HG02970 (cell line): ENCODE results near the gene ATP6V0A4.
"Not testable (repeated sequence)": the region's sequence is repeated elsewhere in the genome, so short reads cannot be mapped to it uniquely, and the experiment has no call there.

ENCODE experiments used
- ATAC-seq: cut with Tn5 transposase; IDR thresholded peaks from one replicate; pipeline ENCODE4 v1.9.1; 2021; ENCODE audit warnings: mild to moderate bottlenecking, moderate library complexity, moderate number of reproducible peaks; ENCODE audit not compliant: unreplicated experiment, low FRiP score

ATP6V0A4 gene

GRCh38 chr7:138710536-138711385 is 87.2 kb downstream of the ATP6V0A4 start:
- ATAC-seq = no peak

DNA sequence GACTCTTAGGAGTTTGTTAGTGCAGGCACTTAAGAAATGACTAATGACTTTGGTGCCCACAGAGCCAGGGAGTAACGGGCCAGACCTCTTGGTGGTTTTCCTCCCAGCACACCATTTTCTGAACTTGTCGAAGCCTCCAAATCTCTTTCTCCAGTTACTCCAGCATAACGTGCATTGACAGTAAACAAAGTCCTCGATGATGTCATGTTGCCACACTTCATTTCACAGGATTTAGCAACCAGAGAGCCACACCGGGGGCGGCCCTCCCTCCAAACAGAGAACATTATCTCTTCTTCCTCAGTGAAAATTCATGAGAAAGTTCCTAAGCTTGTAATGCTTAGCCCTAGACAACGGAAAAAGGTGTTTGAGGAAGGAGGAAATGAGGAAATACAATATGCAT is 92.8 kb downstream of the ATP6V0A4 start:
- no peak for ATAC-seq

DNA sequence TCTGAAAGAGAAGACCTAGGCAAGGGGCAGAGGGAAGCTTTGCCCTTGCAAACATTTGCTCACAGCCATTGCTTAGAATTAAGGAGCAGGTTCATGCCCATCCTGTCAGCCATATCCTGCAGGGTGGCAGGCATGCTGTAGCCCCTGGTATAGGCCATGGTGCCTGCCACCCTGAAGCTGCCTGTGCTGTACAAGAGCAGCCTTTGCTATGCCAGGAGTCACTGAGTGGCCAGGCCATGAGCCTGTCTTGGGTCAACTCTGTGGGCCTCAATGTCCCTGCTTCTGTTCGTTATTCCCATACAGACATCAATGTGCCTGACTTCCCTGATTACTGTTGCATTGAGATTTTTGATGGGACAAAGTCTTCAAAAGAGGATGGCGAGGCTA is 96.5 kb downstream of the ATP6V0A4 start:
- no peak for ATAC-seq

GRCh38 chr7:138700857-138701536 is 97.0 kb downstream of the ATP6V0A4 start, which contains the start of gene SVOPL:
Gene SVOPL, minus strand, starts transcription at chr7:138701362. Its CDS starts 22,317 bp downstream, at chr7:138679045.
- ATAC-seq = no peak

GRCh38 chr7:138699661-138700060 is 98.3 kb downstream of the ATP6V0A4 start:
- ATAC-seq = no peak

DNA sequence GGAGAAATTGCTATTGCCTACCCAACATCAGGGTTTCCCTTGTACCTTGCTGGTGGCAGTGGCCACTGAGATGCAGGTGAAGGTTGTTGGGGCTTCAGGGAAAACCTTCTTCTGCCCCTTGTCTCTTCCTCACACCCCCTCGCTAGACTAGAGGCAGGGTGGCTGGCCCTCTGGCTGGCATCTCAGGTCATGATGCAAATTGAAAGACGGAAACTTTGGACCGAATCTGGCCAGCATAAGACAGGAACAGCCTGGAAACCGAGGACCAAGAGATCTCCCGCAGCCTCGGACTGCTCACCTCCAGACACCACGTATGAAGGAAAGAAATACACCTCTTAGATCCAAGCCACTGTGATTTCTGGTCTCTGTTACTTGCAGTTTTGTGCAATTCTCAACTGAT is 99.7 kb downstream of the ATP6V0A4 start:
- no peak for ATAC-seq

GRCh38 chr7:138697535-138698182 is 100.3 kb downstream of the ATP6V0A4 start:
- no peak for ATAC-seq

DNA sequence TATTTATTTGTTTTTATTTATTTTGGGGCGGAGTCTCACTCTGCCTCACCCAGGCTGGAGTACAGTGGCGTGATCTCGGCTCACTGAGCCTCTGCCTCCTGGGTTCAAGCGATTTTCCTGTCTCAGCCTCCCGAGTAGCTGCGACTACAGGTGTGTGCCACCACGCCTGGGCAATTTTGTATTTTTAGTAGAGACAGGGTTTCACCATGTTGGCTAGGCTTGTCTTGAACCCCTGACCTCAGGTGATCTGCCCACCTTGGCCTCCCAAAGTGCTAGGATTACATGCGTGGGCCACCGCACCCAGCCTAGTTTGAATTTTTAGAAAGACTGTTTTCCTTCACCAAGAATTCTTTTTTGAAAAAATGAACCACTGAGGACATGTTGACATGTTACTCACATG is 102.2 kb downstream of the ATP6V0A4 start:
- ATAC-seq = not testable (repeated sequence)

- ATAC-seq = no peak
Measured at GRCh38 chr7:138695106-138695505, 102.9 kb downstream of the ATP6V0A4 start.

- no peak for ATAC-seq
Measured at GRCh38 chr7:138691178-138691577, 106.8 kb downstream of the ATP6V0A4 start.

GRCh38 chr7:138690495-138690894 is 107.5 kb downstream of the ATP6V0A4 start:
- no peak for ATAC-seq

- ATAC-seq = not testable (repeated sequence)
Measured at GRCh38 chr7:138688037-138688436, 110.0 kb downstream of the ATP6V0A4 start.

DNA sequence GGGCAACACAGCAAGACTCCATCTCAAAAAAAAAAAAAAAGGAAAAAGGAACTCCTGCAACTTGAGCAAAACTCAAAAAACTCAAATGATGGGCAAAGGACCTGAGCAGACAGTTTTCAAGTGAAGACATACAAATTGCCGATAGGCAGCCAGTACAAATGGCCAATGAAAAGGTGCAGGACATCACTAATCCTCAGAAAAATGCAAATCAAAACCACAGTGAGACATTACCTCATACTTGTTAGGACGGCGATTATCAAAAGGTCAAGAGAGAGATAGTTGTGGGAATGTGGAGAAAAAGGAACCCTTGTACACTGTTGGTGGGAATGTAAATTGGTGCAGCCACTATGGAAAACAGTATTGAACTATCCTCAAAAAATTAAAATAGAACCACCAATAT is 113.7 kb downstream of the ATP6V0A4 start:
- no peak for ATAC-seq

DNA sequence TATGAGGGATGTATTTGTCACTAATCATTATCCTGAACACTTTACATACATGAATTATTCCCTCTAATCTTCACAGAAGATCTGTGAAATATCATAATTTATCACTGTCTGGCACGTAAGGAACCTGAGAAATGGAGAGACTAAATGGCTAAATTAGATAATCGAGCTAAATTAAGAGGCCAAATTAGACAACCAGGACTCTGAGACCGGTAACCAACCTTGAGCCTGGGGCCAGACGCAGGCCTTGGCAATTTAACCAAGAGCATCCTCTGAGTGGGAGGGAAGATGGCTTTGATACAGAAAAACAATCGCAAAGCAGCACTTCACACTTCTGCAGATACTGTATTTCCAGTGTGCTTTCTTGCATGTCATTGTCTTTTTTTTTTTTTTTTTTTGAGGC is 118.2 kb downstream of the ATP6V0A4 start:
- ATAC-seq = no peak

DNA sequence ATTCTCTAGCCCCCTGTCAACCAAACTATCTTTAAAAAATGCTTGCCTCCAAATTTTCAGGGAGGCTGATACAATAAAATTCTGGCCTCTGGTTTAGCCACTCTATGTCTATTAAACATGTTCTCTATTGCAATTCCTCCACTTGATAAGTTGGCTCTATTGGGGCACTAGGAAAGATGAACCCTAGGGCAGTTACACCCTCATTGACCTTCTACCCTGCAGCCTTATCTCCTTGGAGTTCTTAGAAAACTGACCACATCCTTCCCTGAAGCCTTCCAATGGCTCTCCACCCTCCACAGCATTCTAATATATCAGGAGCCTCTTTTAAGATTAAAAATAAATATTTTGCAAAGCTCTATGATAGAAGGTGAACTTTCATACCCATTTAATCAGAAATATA is 127.4 kb downstream of the ATP6V0A4 start:
- ATAC-seq = no peak

DNA sequence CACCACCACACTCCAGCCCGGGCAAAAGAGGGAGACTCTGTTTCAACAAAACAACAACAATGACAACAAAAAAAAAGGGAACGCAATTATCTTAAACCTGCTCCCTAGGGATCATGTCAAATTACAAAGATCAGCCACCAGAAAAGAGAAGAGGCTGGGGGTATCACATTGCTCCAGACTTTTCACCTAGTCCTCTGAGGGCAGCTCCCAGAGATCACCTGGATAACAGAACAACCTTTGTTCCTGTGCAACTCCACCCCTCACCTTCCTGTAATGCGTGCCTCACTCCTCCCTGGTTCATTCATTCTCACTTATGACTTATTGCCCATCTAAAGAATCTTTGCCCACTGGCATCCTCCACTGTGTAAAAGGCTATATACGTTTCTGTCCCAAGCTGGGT is 128.6 kb downstream of the ATP6V0A4 start:
- no peak for ATAC-seq

DNA sequence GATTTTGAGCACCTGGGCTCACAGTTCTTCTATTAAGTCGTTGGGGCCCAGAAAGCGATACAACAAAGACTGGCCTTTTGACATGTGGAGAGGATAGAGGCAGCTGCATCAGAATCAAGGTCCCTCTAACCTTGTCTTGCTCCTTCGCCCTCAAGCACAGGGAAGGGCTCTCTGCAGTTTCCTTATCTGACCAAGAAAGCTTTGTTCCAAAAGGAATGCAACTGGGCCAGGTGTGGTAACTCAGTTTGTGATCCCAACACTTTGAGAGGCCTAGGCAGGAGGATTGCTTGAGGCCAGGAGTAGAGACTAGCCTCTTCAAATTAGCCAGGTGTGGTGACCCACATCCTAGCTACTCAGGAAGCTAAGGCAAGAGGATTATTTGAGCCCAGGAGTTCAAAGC is 129.1 kb downstream of the ATP6V0A4 start:
- no peak for ATAC-seq

DNA sequence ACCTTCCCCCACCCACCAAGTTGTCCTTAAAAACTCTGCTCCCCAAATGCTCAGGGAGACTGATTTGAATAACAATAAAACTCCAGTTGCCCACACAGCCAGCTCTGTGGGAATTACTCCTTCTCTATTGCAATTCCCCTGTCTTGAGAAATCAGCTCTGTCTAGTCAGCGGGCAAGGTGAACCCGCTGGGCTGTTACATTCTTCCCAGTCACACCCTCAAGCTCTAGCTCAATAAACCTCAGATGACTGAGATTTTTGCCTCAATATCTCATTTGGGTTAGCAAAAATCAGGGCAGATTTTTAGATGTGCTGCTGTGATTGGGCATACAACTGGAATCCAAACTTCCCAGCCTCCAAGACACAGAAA is 129.8 kb downstream of the ATP6V0A4 start:
- ATAC-seq = no peak

GRCh38 chr7:138667535-138668228 is 130.3 kb downstream of the ATP6V0A4 start:
- ATAC-seq = no peak

GRCh38 chr7:138666385-138666784 is 131.6 kb downstream of the ATP6V0A4 start:
- ATAC-seq = no peak

- ATAC-seq = no peak
Measured at GRCh38 chr7:138665669-138666140, 132.3 kb downstream of the ATP6V0A4 start.
